Fibroblast of mammary gland (primary cell): ENCODE measurements around the gene DPYSL4.

Experiments used
- DNase-seq: peaks from one replicate; pipeline ENCODE4 v3.0.0-alpha.2; 2010; ENCODE audit warnings: low read depth
- H3K4me3 ChIP-seq: 2 replicates; pipeline ENCODE4 v1.5.1; 2011; ENCODE audit warnings: low read depth, mild to moderate bottlenecking, low read length, moderate library complexity; ENCODE audit not compliant: control insufficient read depth
- TF ChIP-seq, protein P1 (sequence below): conservative IDR thresholded peaks from 2 replicates; pipeline ENCODE4 v1.5.1; 2011; ENCODE audit warnings: low read depth, low read length, inconsistent platforms; ENCODE audit not compliant: control insufficient read depth, insufficient read depth

The DPYSL4 gene

DNA sequence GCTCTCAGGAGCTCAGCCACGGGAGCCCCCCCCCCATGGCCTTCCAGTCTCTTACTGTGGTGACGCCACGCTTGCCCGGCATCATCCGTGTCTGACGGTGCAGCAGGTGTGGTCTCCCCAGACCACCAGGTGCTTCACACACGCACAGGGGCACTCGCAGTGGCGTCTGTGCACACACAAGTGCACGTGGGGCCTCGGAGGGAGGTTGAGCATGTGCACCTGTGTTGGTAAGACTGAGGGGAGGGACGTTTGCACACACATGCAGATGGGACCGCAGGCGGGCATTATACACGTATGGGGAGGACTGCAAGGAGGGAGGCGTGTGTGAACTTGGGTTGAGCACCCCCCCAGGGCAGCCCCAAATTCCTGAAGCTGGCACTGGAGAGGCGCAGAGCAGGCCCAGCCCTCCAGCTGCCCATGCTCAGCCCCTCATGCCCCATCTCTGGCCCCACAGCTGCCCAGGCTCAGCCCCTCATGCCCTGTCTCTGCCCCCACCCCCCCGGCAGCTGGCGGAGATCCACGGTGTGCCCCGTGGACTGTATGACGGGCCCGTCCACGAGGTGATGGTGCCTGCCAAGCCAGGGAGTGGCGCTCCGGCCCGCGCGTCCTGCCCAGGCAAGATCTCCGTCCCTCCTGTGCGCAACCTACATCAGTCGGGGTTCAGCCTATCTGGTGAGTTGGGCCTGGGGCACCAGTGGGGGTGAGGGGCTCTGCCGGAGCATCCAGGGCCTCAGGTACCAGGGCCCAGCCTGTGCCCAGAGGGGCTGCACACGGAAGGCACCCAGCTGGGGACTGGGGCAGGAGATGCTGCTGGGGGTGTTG, 16.7 kb downstream of the DPYSL4 start:
- TF ChIP-seq, protein P1, sequence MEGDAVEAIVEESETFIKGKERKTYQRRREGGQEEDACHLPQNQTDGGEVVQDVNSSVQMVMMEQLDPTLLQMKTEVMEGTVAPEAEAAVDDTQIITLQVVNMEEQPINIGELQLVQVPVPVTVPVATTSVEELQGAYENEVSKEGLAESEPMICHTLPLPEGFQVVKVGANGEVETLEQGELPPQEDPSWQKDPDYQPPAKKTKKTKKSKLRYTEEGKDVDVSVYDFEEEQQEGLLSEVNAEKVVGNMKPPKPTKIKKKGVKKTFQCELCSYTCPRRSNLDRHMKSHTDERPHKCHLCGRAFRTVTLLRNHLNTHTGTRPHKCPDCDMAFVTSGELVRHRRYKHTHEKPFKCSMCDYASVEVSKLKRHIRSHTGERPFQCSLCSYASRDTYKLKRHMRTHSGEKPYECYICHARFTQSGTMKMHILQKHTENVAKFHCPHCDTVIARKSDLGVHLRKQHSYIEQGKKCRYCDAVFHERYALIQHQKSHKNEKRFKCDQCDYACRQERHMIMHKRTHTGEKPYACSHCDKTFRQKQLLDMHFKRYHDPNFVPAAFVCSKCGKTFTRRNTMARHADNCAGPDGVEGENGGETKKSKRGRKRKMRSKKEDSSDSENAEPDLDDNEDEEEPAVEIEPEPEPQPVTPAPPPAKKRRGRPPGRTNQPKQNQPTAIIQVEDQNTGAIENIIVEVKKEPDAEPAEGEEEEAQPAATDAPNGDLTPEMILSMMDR: no peak

GRCh38 chr10:132204078-132204780, 17.5 kb downstream of the DPYSL4 start:
- no peak for DNase-seq
- TF ChIP-seq, protein P1: no peak
- H3K4me3 ChIP-seq: no peak overlapping the region

More for the DNA sequence above, 16.7 kb downstream of the DPYSL4 start:
- no peak overlapping the region for H3K4me3 ChIP-seq
- no peak for DNase-seq

- H3K4me3 ChIP-seq: no peak overlapping the region
- TF ChIP-seq, protein P1: no peak
- no peak for DNase-seq
Observed at GRCh38 chr10:132204781-132205473, 18.2 kb downstream of the DPYSL4 start.

DNA sequence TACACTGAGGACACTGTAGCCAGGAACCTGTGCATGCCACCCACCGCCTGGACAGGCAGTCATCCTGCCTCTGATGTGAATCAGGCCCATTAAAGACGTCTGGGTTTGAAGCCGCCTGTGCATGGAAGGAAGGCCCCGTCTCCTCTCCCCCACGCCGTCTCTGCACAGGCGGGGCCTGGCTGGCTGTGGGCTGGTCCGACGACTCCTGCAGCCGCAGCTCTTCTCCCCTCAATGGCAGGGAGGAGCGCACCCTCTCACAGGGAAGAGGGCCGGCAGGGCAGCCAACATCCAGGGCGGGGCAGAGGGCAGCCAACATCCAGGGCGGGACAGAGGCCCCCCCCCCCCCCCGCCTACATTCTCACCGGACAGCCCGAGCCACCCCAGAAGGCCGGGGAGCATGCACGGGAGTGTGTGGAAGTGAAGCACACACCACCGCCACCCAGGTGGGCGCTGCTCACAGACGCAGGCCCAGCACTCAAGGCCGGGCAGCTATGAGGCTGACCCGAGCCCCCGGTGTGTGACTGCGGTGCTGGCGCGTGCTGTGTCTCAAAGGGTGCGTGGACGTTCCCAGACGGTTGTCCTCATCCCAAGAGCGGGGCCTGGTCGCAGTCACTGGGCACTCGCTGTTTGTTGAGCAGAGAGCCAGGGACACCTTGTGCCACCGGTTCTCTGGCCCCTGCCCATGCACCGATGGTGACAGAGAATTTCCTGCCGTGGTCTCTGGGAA, 19.1 kb downstream of the DPYSL4 start:
- TF ChIP-seq, protein P1: no peak
- DNase-seq: no peak
- H3K4me3 ChIP-seq: no peak overlapping the region

GRCh38 chr10:132206377-132206745, 19.6 kb downstream of the DPYSL4 start:
- TF ChIP-seq, protein P1: no peak
- H3K4me3 ChIP-seq: no peak overlapping the region
- DNase-seq: no peak

DNA sequence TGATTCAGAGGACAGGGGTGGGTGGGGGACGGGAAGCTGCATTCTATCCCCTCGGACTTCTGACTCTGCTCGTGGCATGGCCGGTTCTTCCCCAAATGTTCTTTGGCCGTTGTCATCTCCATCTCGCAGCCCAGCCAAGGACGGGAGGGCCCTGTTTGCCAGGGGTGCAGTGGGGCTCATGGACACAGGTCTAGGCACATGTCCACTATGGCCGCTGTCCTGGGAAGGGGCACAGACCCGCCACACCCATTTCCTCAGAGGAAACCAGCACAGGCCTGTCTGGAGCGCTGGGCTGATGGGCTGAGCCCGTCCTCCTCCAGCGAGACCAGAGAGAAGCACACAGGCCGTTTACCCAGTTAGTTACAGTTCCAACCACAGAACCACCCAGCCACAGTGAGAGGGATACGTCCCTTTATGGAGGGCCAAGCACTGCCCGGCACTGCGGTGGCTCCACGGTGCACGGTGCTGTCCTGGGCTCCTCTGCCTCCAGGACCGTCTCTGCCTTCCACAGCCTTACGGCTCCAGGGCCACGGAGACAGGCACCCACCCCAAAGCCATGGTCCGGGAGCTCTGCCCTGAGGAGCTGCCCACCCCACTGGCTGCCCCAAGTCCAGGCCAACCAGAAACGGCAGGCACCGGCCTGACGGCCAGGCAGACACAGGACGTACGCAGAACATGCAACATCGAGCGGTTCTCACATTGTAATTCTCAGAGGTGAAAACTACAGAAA, 20.2 kb downstream of the DPYSL4 start:
- no peak overlapping the region for H3K4me3 ChIP-seq
- TF ChIP-seq, protein P1: no peak
- DNase-seq: no peak
